GM12801 (cell line): Measurements from ENCODE around the gene H2AZ1.

Experiments
- CTCF ChIP-seq: IDR thresholded peaks from one replicate; pipeline ENCODE4 v1.5.1; 2011; ENCODE audit warnings: control low read depth; ENCODE audit not compliant: insufficient read length; ENCODE audit errors: extremely low read depth

H2AZ1 gene

GRCh38 chr4:99938243-99938753, 11.8 kb downstream of the H2AZ1 start:
- no peak for TF ChIP-seq CTCF

GRCh38 chr4:99934891-99935290, 15.2 kb downstream of the H2AZ1 start:
- no peak for TF ChIP-seq CTCF

- TF ChIP-seq CTCF, result no peak
These were observed 22.5 kb downstream of the H2AZ1 start for GRCh38 chr4:99927566-99927965.

GRCh38 chr4:99921174-99921573, 28.9 kb downstream of the H2AZ1 start:
- TF ChIP-seq CTCF, result no peak

GRCh38 chr4:99918656-99919055, 31.4 kb downstream of the H2AZ1 start:
- no peak for TF ChIP-seq CTCF

- no peak for TF ChIP-seq CTCF
These were observed 32.5 kb downstream of the H2AZ1 start for GRCh38 chr4:99917575-99917974.

GRCh38 chr4:99915449-99915848, 34.6 kb downstream of the H2AZ1 start:
- TF ChIP-seq CTCF, result no peak
